ENCODE data around the gene TIAL1. TPM values are rescaled to one million over a fixed set of nuclear protein-coding genes. Genes with fewer than 3 reads are reported as not detected.
"Not testable (repeated sequence)": the region's sequence is repeated elsewhere in the genome, so short reads cannot be mapped to it uniquely, and the experiment has no call there.

The TIAL1 gene
- total and polyA plus RNA-seq, 4 donors, result 19.7 to 28.7 (median 23.4) TPM

DNA sequence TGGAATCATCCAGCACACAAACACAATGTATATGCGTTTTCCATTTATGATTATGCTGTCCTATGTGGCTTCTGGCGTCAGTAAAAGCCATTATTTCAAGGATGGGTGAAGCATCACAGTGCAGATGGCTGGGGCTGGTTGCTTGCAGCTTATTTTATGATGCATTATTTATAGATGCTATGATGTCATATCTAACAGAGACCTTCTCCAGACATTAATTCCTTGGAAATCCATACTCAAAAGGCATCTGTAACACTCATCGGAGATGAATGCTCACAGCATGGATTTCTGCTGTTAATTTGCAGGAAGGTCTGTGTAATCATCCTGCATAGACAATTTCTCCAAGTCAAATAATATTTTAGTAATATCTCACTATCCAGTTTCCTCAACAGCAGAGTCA lies 61.5 kb downstream of the TIAL1 start:
- no peaks in the 10 kb centered on the region for H3K27me3 ChIP-seq (ENCODE audit: control insufficient read depth in 4 of 4, insufficient read depth in 4 of 4, low read length in 3 of 4)
- no peaks in the 10 kb centered on the region for H3K36me3 ChIP-seq (ENCODE audit: control insufficient read depth in 4 of 4, insufficient read depth in 3 of 4, low read depth in 1 of 4, low read length in 3 of 4)
- H3K4me3 ChIP-seq (ENCODE audit: low read depth in 1 of 3, low read length in 3 of 3), result no peak overlapping the region
- DNase-seq (ENCODE audit: low spot score), result no peak
- TF ChIP-seq RAD21 (IDR thresholded peaks at IDR 0.05) (no peak), YY1 (IDR thresholded peaks at IDR 0.05) (no peak), SP1 (IDR thresholded peaks at IDR 0.05) (no peak), JUND (IDR thresholded peaks at IDR 0.05) (no peak), HNF4A (conservative IDR thresholded peaks at IDR 0.05) (no peak), HNF4G (IDR thresholded peaks at IDR 0.05) (no peak), RXRA (IDR thresholded peaks at IDR 0.05) (no peak)
- TF ChIP-seq, protein P1, sequence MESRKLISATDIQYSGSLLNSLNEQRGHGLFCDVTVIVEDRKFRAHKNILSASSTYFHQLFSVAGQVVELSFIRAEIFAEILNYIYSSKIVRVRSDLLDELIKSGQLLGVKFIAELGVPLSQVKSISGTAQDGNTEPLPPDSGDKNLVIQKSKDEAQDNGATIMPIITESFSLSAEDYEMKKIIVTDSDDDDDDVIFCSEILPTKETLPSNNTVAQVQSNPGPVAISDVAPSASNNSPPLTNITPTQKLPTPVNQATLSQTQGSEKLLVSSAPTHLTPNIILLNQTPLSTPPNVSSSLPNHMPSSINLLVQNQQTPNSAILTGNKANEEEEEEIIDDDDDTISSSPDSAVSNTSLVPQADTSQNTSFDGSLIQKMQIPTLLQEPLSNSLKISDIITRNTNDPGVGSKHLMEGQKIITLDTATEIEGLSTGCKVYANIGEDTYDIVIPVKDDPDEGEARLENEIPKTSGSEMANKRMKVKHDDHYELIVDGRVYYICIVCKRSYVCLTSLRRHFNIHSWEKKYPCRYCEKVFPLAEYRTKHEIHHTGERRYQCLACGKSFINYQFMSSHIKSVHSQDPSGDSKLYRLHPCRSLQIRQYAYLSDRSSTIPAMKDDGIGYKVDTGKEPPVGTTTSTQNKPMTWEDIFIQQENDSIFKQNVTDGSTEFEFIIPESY (IDR thresholded peaks at IDR 0.05), result no peak
- TF ChIP-seq, protein P2, sequence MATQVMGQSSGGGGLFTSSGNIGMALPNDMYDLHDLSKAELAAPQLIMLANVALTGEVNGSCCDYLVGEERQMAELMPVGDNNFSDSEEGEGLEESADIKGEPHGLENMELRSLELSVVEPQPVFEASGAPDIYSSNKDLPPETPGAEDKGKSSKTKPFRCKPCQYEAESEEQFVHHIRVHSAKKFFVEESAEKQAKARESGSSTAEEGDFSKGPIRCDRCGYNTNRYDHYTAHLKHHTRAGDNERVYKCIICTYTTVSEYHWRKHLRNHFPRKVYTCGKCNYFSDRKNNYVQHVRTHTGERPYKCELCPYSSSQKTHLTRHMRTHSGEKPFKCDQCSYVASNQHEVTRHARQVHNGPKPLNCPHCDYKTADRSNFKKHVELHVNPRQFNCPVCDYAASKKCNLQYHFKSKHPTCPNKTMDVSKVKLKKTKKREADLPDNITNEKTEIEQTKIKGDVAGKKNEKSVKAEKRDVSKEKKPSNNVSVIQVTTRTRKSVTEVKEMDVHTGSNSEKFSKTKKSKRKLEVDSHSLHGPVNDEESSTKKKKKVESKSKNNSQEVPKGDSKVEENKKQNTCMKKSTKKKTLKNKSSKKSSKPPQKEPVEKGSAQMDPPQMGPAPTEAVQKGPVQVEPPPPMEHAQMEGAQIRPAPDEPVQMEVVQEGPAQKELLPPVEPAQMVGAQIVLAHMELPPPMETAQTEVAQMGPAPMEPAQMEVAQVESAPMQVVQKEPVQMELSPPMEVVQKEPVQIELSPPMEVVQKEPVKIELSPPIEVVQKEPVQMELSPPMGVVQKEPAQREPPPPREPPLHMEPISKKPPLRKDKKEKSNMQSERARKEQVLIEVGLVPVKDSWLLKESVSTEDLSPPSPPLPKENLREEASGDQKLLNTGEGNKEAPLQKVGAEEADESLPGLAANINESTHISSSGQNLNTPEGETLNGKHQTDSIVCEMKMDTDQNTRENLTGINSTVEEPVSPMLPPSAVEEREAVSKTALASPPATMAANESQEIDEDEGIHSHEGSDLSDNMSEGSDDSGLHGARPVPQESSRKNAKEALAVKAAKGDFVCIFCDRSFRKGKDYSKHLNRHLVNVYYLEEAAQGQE (IDR thresholded peaks at IDR 0.05), result no peak
- TF ChIP-seq, protein P3, sequence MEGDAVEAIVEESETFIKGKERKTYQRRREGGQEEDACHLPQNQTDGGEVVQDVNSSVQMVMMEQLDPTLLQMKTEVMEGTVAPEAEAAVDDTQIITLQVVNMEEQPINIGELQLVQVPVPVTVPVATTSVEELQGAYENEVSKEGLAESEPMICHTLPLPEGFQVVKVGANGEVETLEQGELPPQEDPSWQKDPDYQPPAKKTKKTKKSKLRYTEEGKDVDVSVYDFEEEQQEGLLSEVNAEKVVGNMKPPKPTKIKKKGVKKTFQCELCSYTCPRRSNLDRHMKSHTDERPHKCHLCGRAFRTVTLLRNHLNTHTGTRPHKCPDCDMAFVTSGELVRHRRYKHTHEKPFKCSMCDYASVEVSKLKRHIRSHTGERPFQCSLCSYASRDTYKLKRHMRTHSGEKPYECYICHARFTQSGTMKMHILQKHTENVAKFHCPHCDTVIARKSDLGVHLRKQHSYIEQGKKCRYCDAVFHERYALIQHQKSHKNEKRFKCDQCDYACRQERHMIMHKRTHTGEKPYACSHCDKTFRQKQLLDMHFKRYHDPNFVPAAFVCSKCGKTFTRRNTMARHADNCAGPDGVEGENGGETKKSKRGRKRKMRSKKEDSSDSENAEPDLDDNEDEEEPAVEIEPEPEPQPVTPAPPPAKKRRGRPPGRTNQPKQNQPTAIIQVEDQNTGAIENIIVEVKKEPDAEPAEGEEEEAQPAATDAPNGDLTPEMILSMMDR (IDR thresholded peaks at IDR 0.05; ENCODE audit: low read depth, low read length, missing input control), result no peak
- TF ChIP-seq, protein P4, sequence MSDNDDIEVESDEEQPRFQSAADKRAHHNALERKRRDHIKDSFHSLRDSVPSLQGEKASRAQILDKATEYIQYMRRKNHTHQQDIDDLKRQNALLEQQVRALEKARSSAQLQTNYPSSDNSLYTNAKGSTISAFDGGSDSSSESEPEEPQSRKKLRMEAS (IDR thresholded peaks at IDR 0.05), result no peak
- no peaks in the 10 kb centered on the region for H3K4me1 ChIP-seq (ENCODE audit: control insufficient read depth in 4 of 4, insufficient read depth in 4 of 4, low read length in 3 of 4)
- no peak overlapping the region for H3K9ac ChIP-seq (ENCODE audit: low read depth in 1 of 2, low read length in 2 of 2)
- H3K27ac ChIP-seq (ENCODE audit: low read depth in 1 of 2, low read length in 2 of 2), result no peak overlapping the region
- no peaks in the 10 kb centered on the region for H3K9me3 ChIP-seq (ENCODE audit: control insufficient read depth in 4 of 4, low read length in 3 of 4)
- WGBS, result 88% methylated on average over 3 of the region's 3 CpGs

DNA sequence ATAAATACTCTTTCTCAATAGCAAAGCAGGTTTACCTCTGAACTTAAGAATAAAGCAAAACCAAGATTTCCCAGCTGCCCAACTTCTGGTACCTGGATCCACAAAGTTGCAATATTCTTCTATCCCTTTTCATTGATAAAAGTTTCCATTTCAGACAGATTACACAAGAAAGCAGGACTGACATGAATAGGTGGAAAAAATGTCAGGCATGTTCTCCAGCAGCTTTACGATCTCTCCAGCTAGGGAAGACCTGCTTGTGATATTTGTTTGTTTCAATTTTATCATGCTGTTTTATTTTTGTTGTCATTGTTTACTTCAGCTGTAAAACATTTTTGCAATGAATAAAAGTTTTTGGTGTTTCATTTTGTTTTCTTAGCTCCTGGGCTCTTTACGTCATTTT lies 63.3 kb downstream of the TIAL1 start:
- Histone ChIP-seq H3K27me3 (ENCODE audit: control insufficient read depth in 4 of 4, insufficient read depth in 4 of 4, low read length in 3 of 4) (no peaks in the 10 kb centered on the region), H3K9ac (ENCODE audit: low read depth in 1 of 2, low read length in 2 of 2) (no peak overlapping the region), H3K36me3 (ENCODE audit: control insufficient read depth in 4 of 4, insufficient read depth in 3 of 4, low read depth in 1 of 4, low read length in 3 of 4) (no peaks in the 10 kb centered on the region), H3K27ac (ENCODE audit: low read depth in 1 of 2, low read length in 2 of 2) (no peak overlapping the region), H3K4me3 (ENCODE audit: low read depth in 1 of 3, low read length in 3 of 3) (no peak overlapping the region), H3K4me1 (ENCODE audit: control insufficient read depth in 4 of 4, insufficient read depth in 4 of 4, low read length in 3 of 4) (no peaks in the 10 kb centered on the region), H3K9me3 (ENCODE audit: control insufficient read depth in 4 of 4, low read length in 3 of 4) (no peaks in the 10 kb centered on the region)
- WGBS, result 99% methylated on average over 2 of the region's 2 CpGs
- TF ChIP-seq FOXA2 (IDR thresholded peaks at IDR 0.05) (no peak), FOXA1 (IDR thresholded peaks at IDR 0.05) (no peak), JUND (IDR thresholded peaks at IDR 0.05) (no peak), RAD21 (IDR thresholded peaks at IDR 0.05) (no peak), NR2F2 (IDR thresholded peaks at IDR 0.05) (no peak), SP1 (IDR thresholded peaks at IDR 0.05) (no peak), HNF4A (conservative IDR thresholded peaks at IDR 0.05) (no peak)
- DNase-seq (ENCODE audit: low spot score), result no peak

DNA sequence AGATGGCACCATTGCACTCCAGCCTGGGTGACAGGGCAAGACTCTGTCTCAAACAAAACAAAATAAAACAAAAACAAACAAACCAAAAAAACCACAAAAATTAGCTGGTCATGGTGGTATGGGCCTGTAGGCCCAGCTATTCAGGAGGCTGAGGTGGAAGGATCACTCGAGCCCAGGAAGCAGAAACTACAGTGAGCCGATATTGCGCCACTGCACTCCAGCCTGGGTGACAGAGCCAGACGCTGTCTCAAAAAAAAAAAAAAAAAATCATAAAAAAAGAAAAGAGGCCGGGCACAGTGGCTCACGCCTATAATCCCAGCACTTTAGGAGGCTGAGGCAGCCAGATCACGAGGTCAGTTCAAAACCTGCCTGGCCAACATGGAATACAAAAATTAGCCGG lies 64.0 kb downstream of the TIAL1 start:
- not testable (repeated sequence) for DNase-seq (ENCODE audit: low spot score); H3K36me3 ChIP-seq (ENCODE audit: control insufficient read depth in 4 of 4, insufficient read depth in 3 of 4, low read depth in 1 of 4, low read length in 3 of 4); H3K9me3 ChIP-seq (ENCODE audit: control insufficient read depth in 4 of 4, low read length in 3 of 4); H3K4me1 ChIP-seq (ENCODE audit: control insufficient read depth in 4 of 4, insufficient read depth in 4 of 4, low read length in 3 of 4); H3K4me3 ChIP-seq (ENCODE audit: low read depth in 1 of 3, low read length in 3 of 3); H3K27ac ChIP-seq (ENCODE audit: low read depth in 1 of 2, low read length in 2 of 2); H3K27me3 ChIP-seq (ENCODE audit: control insufficient read depth in 4 of 4, insufficient read depth in 4 of 4, low read length in 3 of 4); H3K9ac ChIP-seq (ENCODE audit: low read depth in 1 of 2, low read length in 2 of 2)
- WGBS, result 91% methylated on average over 8 of the region's 8 CpGs

DNA sequence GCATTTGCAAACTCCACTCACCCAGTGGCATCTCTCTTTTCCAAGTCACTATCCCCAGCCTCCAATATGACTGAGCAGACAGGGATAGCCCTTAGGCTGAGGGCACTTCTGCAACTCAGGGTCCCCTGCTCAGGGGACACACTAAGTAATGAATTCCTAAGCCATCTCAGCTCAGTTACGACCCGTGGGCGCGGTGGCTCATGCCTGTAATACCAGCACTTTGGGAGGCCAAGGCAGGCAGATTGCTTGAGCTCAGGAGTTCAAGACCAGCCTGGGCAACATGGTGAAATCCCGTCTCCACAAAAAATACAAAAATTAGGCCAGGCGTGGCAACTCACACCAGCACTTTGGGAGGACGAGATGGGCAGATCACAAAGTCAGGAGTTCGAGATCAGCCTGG lies 64.5 kb downstream of the TIAL1 start:
- not testable (repeated sequence) for H3K27me3 ChIP-seq (ENCODE audit: control insufficient read depth in 4 of 4, insufficient read depth in 4 of 4, low read length in 3 of 4); H3K36me3 ChIP-seq (ENCODE audit: control insufficient read depth in 4 of 4, insufficient read depth in 3 of 4, low read depth in 1 of 4, low read length in 3 of 4)
- WGBS, result 92% methylated on average over 8 of the region's 8 CpGs

More for the DNA sequence above, 64.5 kb downstream of the TIAL1 start:
- not testable (repeated sequence) for H3K4me1 ChIP-seq (ENCODE audit: control insufficient read depth in 4 of 4, insufficient read depth in 4 of 4, low read length in 3 of 4); H3K9me3 ChIP-seq (ENCODE audit: control insufficient read depth in 4 of 4, low read length in 3 of 4); H3K27ac ChIP-seq (ENCODE audit: low read depth in 1 of 2, low read length in 2 of 2); H3K9ac ChIP-seq (ENCODE audit: low read depth in 1 of 2, low read length in 2 of 2); DNase-seq (ENCODE audit: low spot score); H3K4me3 ChIP-seq (ENCODE audit: low read depth in 1 of 3, low read length in 3 of 3)
